Uterus (tissue), 2 donors: ENCODE data around the gene ILDR2.

Source experiments
- CTCF ChIP-seq, 4 experiments: fragments of 200-600 bp in 2 of 4; fragments of 450-650 bp in 2 of 4; sonication (generic) in 2 of 4; IDR thresholded peaks; one replicate each; pipeline ENCODE4 v1.5.1; 2016 to 2019; ENCODE audit warnings: antibody characterized with exemption in 4 of 4, mild to moderate bottlenecking in 2 of 4, moderate library complexity in 1 of 4
- POLR2A ChIP-seq, 2 donors: fragments of 450-650 bp; IDR thresholded peaks; one replicate each; pipeline ENCODE4 v1.6.1; 2016; ENCODE audit warnings: antibody characterized with exemption in 2 of 2, mild to moderate bottlenecking in 1 of 2, moderate library complexity in 1 of 2

DNA sequence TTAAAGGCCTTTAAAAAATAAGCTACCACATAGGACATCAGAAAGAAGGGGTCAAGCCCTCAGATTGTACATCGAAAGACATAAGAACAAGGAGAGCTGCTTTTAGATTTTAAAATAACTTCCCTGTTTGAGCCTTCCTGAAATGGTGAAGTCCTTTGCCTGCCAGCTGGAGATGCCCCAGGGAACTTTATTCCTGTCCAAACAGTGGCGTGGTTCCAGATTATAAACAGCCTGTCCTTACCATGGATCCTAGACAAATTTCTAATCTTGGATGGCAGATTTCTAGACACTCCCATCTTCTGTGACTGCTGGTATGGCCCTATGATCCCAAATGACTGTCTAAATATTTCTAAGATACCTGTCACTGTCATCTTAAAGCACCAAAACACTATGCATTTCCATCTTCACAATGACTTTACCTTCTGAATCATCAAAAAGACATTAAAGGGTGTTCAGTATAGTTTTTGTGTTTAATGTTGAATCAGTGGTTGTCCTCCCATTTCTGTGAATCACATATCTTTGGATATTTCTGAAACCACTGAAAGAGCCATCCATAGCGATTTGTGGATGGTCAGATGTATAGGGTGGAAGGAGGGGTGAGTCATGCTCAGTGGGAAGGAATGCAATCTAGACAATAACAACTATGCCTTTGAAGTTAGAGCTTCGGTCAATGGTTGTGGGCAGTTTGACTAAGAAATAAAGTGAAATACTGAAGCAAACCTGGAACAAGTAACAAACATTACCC, 23.2 kb downstream of the ILDR2 start:
- no peak for TF ChIP-seq CTCF (IDR thresholded peaks at IDR 0.05)
- TF ChIP-seq POLR2A (IDR thresholded peaks at IDR 0.05) = no peak
